Right atrium auricular region (tissue), 2 donors: ENCODE measurements around the gene SSU72. TPM values are rescaled to one million over a fixed set of nuclear protein-coding genes. Genes with fewer than 3 reads are reported as not detected.
"Not testable (repeated sequence)": the region's sequence is repeated elsewhere in the genome, so short reads cannot be mapped to it uniquely, and the experiment has no call there.

Source experiments
- DNase-seq: peaks from one replicate; pipeline ENCODE4 v3.0.0-alpha.2; 2019; ENCODE audit warnings: low spot score
- H3K27ac ChIP-seq, 2 donors: fragments of 200-600 bp; sonication (generic); 1 replicate in 1 of 2; 2 replicates in 1 of 2; pipeline ENCODE4 v1.5.1; 2016 to 2019
- H3K27me3 ChIP-seq, 2 donors: fragments of 200-600 bp; sonication (generic); one replicate each; pipeline versions ENCODE4 v1.5.1 to v1.6.0; 2017 to 2019
- H3K36me3 ChIP-seq: fragments of 200-600 bp; sonication (generic); one replicate; pipeline ENCODE4 v1.5.1; 2016
- H3K4me1 ChIP-seq, 2 donors: fragments of 200-600 bp; sonication (generic); one replicate each; pipeline versions ENCODE4 v1.5.1 to v1.6.0; 2017 to 2019
- H3K4me3 ChIP-seq, 2 donors: fragments of 200-600 bp; sonication (generic); 1 replicate in 1 of 2; 2 replicates in 1 of 2; pipeline ENCODE4 v1.5.1; 2017 to 2019; ENCODE audit warnings: mild to moderate bottlenecking in 1 of 2, moderate library complexity in 1 of 2
- H3K9me3 ChIP-seq, 2 donors: fragments of 200-600 bp; sonication (generic); one replicate each; pipeline ENCODE4 v1.5.1; 2019
- CTCF ChIP-seq, 2 donors: fragments of 200-600 bp; sonication (generic); IDR thresholded peaks; one replicate each; pipeline ENCODE4 v1.5.1; 2019; ENCODE audit warnings: antibody characterized with exemption in 2 of 2
- total RNA-seq, 2 donors: library from RNA; depleted of rRNA; stranded (reverse); fragments of >200 nt; gene quantifications; one replicate each; pipeline ENCODE4 v1.1.0, GENCODE V29; 2016

Gene SSU72
- total RNA-seq, 2 donors from 2014 or later: 98.3 to 121 TPM

DNA sequence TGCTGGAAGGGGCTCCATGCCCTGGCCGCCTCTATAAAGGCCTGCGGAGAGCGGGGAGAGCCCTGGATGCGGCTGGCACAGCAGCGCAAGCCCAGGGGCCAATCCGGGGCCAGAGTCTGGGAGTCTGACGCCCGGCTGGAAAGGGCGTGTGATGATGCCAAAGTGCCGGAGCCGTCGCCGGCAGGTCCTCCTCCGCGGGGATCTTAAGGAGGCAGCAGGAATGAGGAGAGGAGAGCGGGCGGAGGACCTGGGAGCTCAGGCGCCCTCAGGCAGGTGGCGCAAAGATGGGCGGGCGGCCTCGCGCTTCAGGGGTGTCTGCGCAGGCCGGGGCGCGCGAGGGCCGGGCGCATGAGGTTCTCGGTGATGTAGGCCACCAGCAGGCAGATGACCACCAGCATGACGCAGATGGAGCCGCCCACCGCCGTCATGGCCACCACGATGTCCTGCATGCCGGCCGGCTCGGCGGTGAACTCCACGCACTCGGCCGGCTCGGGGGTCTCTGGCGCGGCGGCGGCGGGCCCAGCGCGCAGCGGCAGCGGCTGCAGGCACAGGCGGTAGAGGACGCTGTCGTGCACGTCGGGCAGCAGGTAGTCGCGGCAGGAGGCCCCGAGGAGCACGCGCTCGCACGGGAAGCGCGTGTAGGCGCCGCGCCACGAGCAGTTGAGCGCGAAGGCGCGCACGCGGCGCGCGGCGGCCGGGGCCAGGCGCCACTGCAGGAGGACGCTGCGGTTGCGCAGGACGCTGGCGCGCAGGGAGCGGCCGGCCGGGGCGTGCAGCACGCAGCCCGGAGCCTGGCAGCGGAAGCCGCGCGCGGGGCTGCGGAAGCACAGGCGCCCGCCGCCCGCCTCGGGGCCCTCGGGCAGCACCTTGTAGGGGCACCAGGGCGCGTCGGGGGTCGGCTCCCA, 24.6 kb upstream of the SSU72 start:
- no peak for TF ChIP-seq CTCF (IDR thresholded peaks at IDR 0.05)
- H3K27ac ChIP-seq: no peak overlapping the region
- H3K4me1 ChIP-seq: peaks cover 0 to 22% of the 10 kb centered on the region in 2 donors
- H3K27me3 ChIP-seq: no peaks in the 10 kb centered on the region
- no peaks in the 10 kb centered on the region for H3K36me3 ChIP-seq
- H3K9me3 ChIP-seq: no peaks in the 10 kb centered on the region
- peak overlapping the region in 1 of 2 donors; percentile 32 for H3K4me3 ChIP-seq
- no peak for DNase-seq

DNA sequence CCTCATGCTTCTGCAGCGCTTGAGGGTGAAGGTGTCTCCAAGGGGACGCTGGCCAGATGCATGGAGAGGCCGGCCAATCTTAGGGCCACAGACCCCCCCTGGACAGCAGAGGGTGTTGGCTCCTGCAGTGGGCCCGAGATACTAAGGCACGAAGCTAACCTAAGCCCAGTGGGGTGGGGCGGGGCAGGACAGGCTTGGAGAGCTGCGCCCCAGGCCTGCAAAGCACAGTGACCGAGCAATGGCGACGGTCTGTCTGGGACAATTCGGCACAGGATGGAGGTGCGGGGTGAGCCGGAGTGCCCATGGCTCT, 24.0 kb upstream of the SSU72 start:
- no peak overlapping the region for H3K27ac ChIP-seq
- peaks cover 0 to 22% of the 10 kb centered on the region in 2 donors for H3K4me1 ChIP-seq
- no peak for TF ChIP-seq CTCF (IDR thresholded peaks at IDR 0.05)
- no peaks in the 10 kb centered on the region for H3K27me3 ChIP-seq
- no peaks in the 10 kb centered on the region for H3K36me3 ChIP-seq
- DNase-seq: no peak
- no peaks in the 10 kb centered on the region for H3K9me3 ChIP-seq
- H3K4me3 ChIP-seq: no peak overlapping the region

GRCh38 chr1:1598051-1598719, 23.5 kb upstream of the SSU72 start:
- Histone ChIP-seq H3K4me1 (peaks cover 0 to 22% of the 10 kb centered on the region in 2 donors), H3K36me3 (no peaks in the 10 kb centered on the region), H3K9me3 (no peaks in the 10 kb centered on the region), H3K27me3 (no peaks in the 10 kb centered on the region), H3K27ac (no peak overlapping the region), H3K4me3 (no peak overlapping the region)
- no peak for DNase-seq
- peak in 1 of 2 donors; percentile 1 for TF ChIP-seq CTCF (IDR thresholded peaks at IDR 0.05)

DNA sequence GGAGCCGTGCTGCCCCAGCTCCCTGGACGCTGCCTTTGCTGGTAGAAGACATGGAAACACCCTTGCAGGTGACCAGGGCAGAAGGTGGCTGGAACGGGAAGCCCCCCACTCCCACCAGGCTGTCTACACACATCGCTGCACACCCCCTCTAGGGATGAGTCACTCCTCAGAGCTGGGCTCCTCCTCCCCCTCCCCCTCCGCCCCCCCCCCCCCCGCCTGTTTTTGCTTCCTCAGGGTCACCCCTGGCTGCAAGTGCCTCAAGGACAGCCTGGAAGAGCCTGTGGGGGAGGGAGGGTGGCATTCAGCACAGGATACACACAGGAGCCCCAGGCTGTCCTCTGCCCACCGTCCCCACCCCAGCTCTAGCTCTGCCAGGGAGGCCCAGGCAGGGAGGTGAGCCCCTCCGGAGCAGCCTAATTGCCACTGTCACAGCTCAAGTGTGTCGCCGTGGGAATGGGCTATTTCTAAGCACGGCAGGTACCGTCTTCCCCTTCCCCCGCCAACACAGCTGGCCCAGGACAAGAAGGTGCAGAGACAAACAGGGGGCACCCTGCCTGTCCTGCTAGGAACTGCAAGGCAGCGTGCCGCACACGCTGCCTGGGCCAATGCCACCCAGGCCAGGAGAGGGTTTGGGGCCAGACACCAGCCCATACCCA, 22.7 kb upstream of the SSU72 start:
- DNase-seq: no peak
- TF ChIP-seq CTCF (IDR thresholded peaks at IDR 0.05): peak; percentile 12 to 39
- no peak overlapping the region for H3K4me3 ChIP-seq
- no peaks in the 10 kb centered on the region for H3K27me3 ChIP-seq
- H3K27ac ChIP-seq: no peak overlapping the region
- H3K9me3 ChIP-seq: no peaks in the 10 kb centered on the region
- H3K36me3 ChIP-seq: no peaks in the 10 kb centered on the region
- H3K4me1 ChIP-seq: peaks cover 0 to 22% of the 10 kb centered on the region in 2 donors

DNA sequence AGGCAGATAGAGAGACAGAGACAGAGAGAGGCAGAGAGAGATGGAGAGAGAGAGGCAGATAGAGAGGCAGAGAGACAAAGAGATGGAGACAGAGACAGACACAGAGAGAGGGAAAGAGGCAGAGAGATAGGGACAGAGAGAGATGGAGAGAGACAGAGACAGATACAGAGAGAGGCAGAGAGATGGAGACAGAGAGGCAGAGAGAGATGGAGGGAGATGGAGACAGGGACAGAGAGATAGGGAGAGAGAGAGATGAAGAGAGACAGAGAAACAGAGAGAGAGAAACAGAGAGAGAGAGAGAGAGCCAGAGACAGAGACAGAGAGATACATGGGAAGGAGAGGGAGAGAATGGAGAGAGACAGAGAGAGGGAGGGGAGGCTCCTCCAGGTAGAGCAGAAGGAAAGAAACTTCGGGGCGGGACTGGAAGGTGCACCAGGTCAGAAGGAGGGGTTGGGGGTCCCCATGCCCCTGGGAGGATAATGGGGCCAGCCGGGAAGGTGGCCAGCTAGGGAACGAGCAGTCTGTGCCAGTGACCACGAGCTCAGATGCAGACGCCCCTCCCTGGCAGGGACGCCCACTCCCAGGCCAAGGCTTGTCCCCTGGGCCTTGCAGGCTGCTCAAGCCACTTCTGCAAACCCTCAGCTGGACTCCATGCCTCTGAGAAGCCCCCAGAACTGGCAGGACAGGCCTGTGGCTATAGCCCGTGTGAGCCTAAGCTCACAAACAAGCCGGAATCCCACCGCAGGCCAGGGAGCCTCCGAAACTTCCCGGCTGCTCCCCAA, 22.0 kb upstream of the SSU72 start:
- Histone ChIP-seq H3K27me3 (no peaks in the 10 kb centered on the region), H3K27ac (no peak overlapping the region), H3K4me3 (no peak overlapping the region), H3K4me1 (peaks cover 0 to 22% of the 10 kb centered on the region in 2 donors), H3K36me3 (no peaks in the 10 kb centered on the region), H3K9me3 (no peaks in the 10 kb centered on the region)
- DNase-seq: no peak
- TF ChIP-seq CTCF (IDR thresholded peaks at IDR 0.05): no peak

DNA sequence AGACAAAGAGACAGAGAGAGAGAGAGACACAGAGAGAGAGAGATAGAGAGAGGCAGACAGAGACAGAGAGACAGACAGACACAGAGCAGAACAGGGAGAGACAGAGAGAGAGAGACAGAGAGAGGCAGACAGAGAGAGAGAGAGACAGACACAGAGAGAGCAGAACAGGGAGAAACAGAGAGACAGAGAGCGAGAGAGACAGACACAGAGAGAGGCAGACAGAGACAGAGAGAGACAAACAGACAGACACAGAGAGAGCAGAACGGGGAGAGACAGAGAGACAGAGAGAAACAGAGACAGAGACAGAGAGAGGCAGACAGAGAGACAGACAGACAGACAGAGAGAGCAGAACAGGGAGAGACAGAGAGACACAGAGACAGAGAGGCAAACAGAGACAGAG, 20.7 kb upstream of the SSU72 start:
- not testable (repeated sequence) for H3K9me3 ChIP-seq, H3K4me3 ChIP-seq, H3K27ac ChIP-seq, H3K27me3 ChIP-seq, H3K36me3 ChIP-seq, DNase-seq
- H3K4me1 ChIP-seq: peaks cover 0 to 18% of the 10 kb centered on the region in 2 donors
